CD4-positive, alpha-beta T cell treated with Interleukin-6 for 4 hours (primary cell): ENCODE measurements around the gene HOXA4.

Experiments used
- DNase-seq: peaks from one replicate; pipeline ENCODE4 v3.0.0-alpha.2; 2020; ENCODE audit warnings: mixed read lengths

The HOXA4 gene

GRCh38 chr7:27115221-27116026 lies 15.1 kb downstream of the HOXA4 start:
- DNase-seq, result no peak

- no peak for DNase-seq
Observed at GRCh38 chr7:27114881-27115220, 15.7 kb downstream of the HOXA4 start.

GRCh38 chr7:27113991-27114769 lies 16.4 kb downstream of the HOXA4 start:
- no peak for DNase-seq

GRCh38 chr7:27112955-27113949 lies 17.3 kb downstream of the HOXA4 start:
- no peak for DNase-seq

DNA sequence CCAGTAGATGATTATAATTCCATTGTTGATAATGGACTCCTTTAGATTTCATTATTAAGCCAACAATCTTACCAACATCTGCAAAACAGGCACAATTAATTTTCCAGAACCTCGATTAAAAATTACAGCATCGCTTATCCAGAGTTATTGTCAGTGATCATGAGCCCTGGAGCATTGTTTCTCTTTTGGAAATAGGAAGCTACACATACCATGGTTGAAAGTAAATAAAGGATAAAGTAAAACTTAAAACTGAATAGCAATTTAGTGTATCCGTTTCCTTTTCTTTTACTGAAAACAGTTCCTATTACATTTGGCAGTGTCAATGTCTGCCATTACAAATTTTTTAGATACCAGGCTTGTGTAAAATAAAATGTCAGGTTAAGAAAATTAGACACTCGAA lies 18.2 kb downstream of the HOXA4 start:
- no peak for DNase-seq

DNA sequence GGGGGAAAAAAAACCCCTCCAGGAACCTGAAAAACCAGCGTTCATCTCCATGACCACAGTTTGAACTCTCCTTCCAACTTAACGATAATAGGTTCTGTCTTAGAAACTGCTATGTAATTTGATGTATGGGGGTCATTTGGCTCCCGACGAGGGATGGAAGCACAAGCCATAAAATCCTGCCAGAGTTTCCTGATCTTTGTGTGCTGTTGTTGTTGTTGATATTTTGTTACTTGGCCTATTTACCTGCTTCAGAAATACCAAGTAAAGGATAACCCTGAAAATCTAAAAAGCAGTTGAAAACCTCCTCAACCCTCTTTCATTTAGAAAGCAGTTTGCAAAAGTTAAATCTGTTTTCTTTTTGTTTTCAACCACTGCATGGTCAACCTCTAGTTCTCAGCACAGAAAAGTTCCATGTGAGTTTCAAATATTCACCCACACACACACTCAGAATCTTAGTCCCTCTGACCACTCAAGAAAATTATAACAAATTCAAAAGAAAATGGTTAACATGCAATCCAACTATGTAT lies 18.7 kb downstream of the HOXA4 start:
- no peak for DNase-seq

DNA sequence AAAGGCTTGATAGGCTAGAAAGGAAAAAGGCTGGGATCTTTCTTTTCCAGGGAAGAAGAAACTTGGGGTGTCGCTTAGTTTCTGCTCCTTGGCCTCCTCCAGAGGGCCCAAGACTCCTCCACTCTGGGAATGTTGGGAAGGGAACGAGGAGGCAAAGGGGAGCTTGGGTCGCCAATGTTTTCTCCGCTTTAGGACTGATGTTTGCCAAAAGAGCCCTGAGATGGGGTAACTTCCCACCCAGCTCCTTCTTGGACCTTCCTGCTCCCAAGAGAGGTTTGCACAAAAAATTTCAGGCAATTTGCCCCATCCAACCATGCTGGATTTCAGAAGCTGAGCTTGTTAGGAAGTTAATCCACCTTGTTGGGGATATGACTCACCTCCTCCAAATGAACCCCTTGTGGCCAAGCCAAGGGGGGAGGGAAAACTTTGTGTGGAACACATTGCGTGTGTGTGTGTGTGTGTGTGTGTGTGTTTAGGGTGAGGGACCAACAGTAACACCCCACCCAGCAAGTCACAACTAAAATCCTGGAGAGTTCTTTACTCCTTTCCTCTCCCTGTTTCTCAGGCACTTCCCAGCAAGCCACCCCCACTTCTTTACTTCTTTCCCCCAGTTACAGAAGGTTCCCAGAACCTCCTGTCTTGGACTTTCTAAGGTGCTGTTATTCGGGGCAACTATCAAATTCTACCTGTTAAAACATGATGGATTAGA lies 19.4 kb downstream of the HOXA4 start:
- no peak for DNase-seq

DNA sequence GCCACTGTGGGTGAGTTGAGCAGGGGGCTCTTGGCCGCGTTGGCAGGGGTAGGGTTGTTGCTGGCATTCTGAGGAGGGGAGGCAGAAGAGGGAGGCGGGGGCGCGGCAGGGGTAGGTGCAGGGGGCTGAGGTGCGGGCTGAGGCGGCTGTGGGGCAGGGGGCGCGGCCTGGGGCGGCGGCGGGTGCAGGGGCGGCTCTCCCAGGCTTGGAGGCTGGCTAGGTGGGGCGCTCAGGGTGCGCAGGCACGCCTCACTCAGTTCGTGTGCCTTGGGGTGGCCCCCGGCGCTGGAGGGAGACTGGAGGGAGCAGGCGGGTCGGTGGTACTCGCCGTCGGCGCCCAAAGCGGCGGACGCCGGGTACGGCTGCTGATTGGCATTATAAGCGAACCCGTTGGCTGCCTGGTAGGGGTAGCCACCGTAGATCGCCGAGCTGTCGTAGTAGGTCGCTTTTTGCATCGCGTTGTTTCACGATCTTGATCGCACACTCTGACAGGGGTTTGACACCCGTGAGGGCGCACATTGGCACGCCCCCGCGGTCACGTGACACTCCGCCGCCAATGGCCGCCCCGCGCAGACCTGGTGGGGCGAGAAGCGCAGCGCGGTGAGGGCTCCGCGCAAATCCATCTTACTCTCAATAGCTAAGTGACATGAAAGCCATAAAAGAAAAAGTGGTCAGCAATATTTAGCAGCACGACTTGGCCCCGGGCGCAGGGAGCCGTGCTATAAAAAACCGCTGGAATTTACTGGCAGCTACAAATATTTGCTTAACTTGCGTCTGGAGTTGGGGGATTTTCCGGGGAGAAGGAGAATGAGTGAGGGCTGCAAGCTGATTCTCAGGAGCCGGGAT lies 20.1 kb downstream of the HOXA4 start:
- DNase-seq, result no peak

- no peak for DNase-seq
Observed at GRCh38 chr7:27109466-27110185, 20.9 kb downstream of the HOXA4 start.

DNA sequence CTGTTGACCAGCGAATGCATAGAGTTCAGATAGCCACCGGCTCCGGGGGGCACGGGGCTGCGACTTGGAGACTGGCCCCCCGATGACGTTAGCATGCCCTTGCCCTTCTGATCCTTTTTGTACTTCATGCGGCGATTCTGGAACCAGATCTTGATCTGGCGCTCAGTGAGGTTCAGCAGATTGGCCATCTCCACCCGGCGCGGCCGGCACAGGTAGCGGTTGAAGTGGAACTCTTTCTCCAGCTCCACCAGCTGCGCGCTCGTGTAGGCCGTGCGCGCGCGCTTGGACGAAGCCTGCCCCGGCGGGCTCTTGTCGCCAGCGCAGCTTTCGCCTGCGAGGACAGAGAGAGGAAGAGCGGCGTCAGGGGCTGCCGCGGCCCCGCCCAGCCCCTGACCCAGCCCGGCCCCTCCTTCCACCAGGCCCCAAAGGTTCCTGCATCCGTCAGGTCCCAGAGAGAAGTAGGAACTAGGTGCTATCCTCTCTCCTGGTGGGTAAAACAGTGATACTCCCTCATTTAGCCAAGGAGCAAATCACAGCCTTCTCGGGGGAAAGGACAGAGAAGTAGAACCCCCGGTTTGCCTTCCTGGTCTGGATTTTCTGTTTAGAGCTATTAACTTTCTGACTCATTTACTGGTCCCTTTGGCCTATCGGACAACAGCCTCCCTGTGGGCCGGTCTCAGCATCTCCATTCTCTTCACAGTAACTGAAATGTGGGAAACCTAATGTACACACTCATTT lies 22.0 kb downstream of the HOXA4 start:
- no peak for DNase-seq

GRCh38 chr7:27107391-27108381 lies 22.9 kb downstream of the HOXA4 start:
- DNase-seq, result no peak

DNA sequence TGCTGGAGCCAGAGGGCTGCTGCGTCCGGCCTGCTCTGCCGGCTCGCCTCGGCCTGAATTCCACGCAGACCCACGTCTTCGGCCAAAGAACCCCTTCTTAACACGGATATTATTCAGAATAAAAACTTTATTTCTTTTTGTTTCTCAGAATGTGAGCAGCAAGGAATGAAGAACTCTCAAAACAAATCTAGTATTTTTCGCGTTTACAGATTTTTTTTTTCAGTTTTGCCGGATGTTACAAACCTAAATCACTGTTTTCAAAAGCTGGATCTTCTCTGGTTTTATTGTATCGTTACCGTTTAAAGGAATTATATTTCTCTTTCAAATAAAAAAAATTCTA lies 23.7 kb downstream of the HOXA4 start:
- DNase-seq, result no peak

GRCh38 chr7:27106181-27106900 lies 24.2 kb downstream of the HOXA4 start:
- no peak for DNase-seq

GRCh38 chr7:27105301-27106031 lies 25.1 kb downstream of the HOXA4 start:
- DNase-seq, result no peak

GRCh38 chr7:27104341-27105058 lies 26.1 kb downstream of the HOXA4 start:
- DNase-seq, result no peak

DNA sequence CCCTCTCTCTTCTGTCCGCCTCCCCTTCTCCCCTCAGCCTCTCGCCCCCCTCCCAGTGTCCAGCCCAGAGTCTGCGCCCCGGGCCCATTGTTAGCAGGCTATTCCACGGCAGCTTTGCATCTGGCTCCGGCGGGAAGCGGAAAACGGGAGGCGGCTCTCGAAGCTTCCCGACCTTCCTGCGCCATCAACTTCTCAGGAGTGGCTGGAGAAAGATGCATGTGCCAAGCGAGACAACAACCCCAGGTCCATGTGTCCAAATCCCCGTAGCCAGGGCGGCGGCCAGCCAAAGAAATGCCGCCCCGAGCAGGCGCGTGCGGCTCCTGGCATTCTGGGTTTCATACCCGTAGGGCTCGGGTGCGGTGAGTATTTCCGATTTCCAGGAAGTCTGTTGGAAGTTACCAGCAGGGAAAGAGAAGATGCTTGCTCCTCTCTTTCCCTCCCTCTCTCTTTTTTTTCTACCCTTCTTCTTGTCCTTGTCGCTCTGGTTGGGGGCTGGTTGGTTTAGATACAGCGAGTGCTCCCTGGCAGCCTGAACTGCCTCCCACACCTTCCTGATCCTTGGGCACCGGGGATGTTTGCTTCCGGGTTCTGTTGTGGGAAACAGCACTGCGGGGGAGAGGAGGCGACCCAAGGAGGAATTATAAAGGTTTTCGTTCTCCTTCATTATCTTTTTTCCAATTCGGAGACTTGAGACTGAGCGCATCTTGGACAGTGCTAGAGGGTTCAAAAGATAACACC lies 26.9 kb downstream of the HOXA4 start:
- DNase-seq, result no peak
